Karpas-422 (cell line): Measurements from ENCODE around the gene COG7. TPM values are rescaled to one million over a fixed set of nuclear protein-coding genes. Genes with fewer than 3 reads are reported as not detected.

Source experiments
- DNase-seq: peaks from one replicate; pipeline ENCODE4 v3.0.0-alpha.2; 2015
- H2AFZ ChIP-seq: fragments of 200-600 bp; sonication (generic); 2 replicates; pipeline ENCODE4 v1.6.1; 2014; ENCODE audit warnings: antibody characterized with exemption, low read length, mixed read lengths
- H3K27ac ChIP-seq: fragments of 200-600 bp; sonication (generic); 2 replicates; pipeline ENCODE4 v1.5.1; 2014; ENCODE audit warnings: mild to moderate bottlenecking, low read length, moderate library complexity
- H3K27me3 ChIP-seq: fragments of 200-600 bp; sonication (generic); 2 replicates; pipeline ENCODE4 v1.6.1; 2014; ENCODE audit warnings: low read length, mixed read lengths
- H3K36me3 ChIP-seq: fragments of 200-600 bp; sonication (generic); 2 replicates; pipeline ENCODE4 v1.6.1; 2014; ENCODE audit warnings: low read length, mixed read lengths; ENCODE audit not compliant: insufficient read depth
- H3K4me1 ChIP-seq: fragments of 200-600 bp; sonication (generic); 2 replicates; pipeline ENCODE4 v1.6.1; 2014; ENCODE audit warnings: mild to moderate bottlenecking, low read length, mixed read lengths
- H3K4me2 ChIP-seq: fragments of 200-600 bp; sonication (generic); 2 replicates; pipeline ENCODE4 v1.6.1; 2014; ENCODE audit warnings: low read length, low read depth, mild to moderate bottlenecking; ENCODE audit not compliant: poor library complexity, severe bottlenecking
- H3K4me3 ChIP-seq: fragments of 200-600 bp; sonication (generic); 2 replicates; pipeline ENCODE4 v1.5.1; 2014; ENCODE audit warnings: mild to moderate bottlenecking, antibody characterized with exemption, low read length, mixed read lengths
- H3K79me2 ChIP-seq: fragments of 200-600 bp; sonication (generic); 2 replicates; pipeline ENCODE4 v1.6.1; 2014; ENCODE audit warnings: mild to moderate bottlenecking, low read length, mixed read lengths
- H3K9ac ChIP-seq: fragments of 200-600 bp; sonication (generic); 2 replicates; pipeline ENCODE4 v1.6.0; 2014; ENCODE audit warnings: low read length
- H3K9me2 ChIP-seq: fragments of 200-600 bp; sonication (generic), shearing (Covaris generic); replicated peaks from 2 replicates; pipeline ENCODE4 v1.6.0; 2014; ENCODE audit warnings: mild to moderate bottlenecking, low read length, moderate library complexity; ENCODE audit not compliant: insufficient read depth
- H3K9me3 ChIP-seq: fragments of 300-700, 200-600 bp; sonication (generic); 2 replicates; pipeline ENCODE4 v1.6.1; 2014; ENCODE audit warnings: low read length, mixed read lengths
- H4K20me1 ChIP-seq: fragments of 200-600 bp; sonication (generic); 2 replicates; pipeline ENCODE4 v1.6.1; 2014; ENCODE audit warnings: mild to moderate bottlenecking, antibody characterized with exemption, low read length, low read depth; ENCODE audit not compliant: insufficient read depth
- total RNA-seq: library from RNA; depleted of rRNA; stranded (reverse); fragments of >200 nt; shearing (Covaris generic); gene quantifications from 2 replicates; pipeline ENCODE4 v1.2.3, GENCODE V29; 2014; ENCODE audit warnings: low replicate concordance

The COG7 gene
- total RNA-seq, 1 experiment from 2014 or later = 18.6 TPM

GRCh38 chr16:23496821-23497542, 44.0 kb upstream of the COG7 start:
- Histone ChIP-seq H3K36me3 (peaks cover 55% of the 10 kb centered on the region), H3K27ac (no peak overlapping the region), H2AFZ (no peak overlapping the region), H3K4me3 (no peak overlapping the region), H4K20me1 (peaks cover 61% of the 10 kb centered on the region), H3K79me2 (peaks cover 92% of the 10 kb centered on the region), H3K27me3 (no peaks in the 10 kb centered on the region), H3K9me2 (no peaks in the 10 kb centered on the region), H3K9ac (no peak overlapping the region), H3K9me3 (no peaks in the 10 kb centered on the region), H3K4me2 (no peak overlapping the region), H3K4me1 (peaks cover 27% of the 10 kb centered on the region)
- DNase-seq = no peak

GRCh38 chr16:23495671-23496070, 42.7 kb upstream of the COG7 start:
- peaks cover 88% of the 10 kb centered on the region for H3K79me2 ChIP-seq
- no peaks in the 10 kb centered on the region for H3K9me2 ChIP-seq
- H4K20me1 ChIP-seq = peaks cover 53% of the 10 kb centered on the region
- H3K4me1 ChIP-seq = peaks cover 14% of the 10 kb centered on the region
- no peaks in the 10 kb centered on the region for H3K27me3 ChIP-seq
- H3K27ac ChIP-seq = no peak overlapping the region
- H3K36me3 ChIP-seq = peaks cover 52% of the 10 kb centered on the region
- H3K9me3 ChIP-seq = no peaks in the 10 kb centered on the region
- no peak for DNase-seq
- H3K4me2 ChIP-seq = no peak overlapping the region
- no peak overlapping the region for H2AFZ ChIP-seq
- H3K9ac ChIP-seq = no peak overlapping the region
- no peak overlapping the region for H3K4me3 ChIP-seq

- H4K20me1 ChIP-seq = peaks cover 40% of the 10 kb centered on the region
- no peak overlapping the region for H3K4me3 ChIP-seq
- no peak overlapping the region for H3K4me2 ChIP-seq
- peaks cover 82% of the 10 kb centered on the region for H3K79me2 ChIP-seq
- H3K9me2 ChIP-seq = no peaks in the 10 kb centered on the region
- H2AFZ ChIP-seq = no peak overlapping the region
- H3K36me3 ChIP-seq = peaks cover 57% of the 10 kb centered on the region
- DNase-seq = no peak
- H3K27me3 ChIP-seq = no peaks in the 10 kb centered on the region
- no peak overlapping the region for H3K9ac ChIP-seq
- no peaks in the 10 kb centered on the region for H3K9me3 ChIP-seq
- H3K4me1 ChIP-seq = peaks cover 3% of the 10 kb centered on the region; the same call in 1 of the 2 replicates
- H3K27ac ChIP-seq = no peak overlapping the region
Measured at GRCh38 chr16:23494188-23494587, 41.2 kb upstream of the COG7 start.

GRCh38 chr16:23491490-23492391, 38.8 kb upstream of the COG7 start:
- peaks cover 19% of the 10 kb centered on the region; the same call in 1 of the 2 replicates for H4K20me1 ChIP-seq
- DNase-seq = no peak
- H3K4me2 ChIP-seq = no peak overlapping the region
- no peak overlapping the region for H2AFZ ChIP-seq
- H3K9me2 ChIP-seq = no peaks in the 10 kb centered on the region
- peaks cover 72% of the 10 kb centered on the region for H3K79me2 ChIP-seq
- H3K4me1 ChIP-seq = no peaks in the 10 kb centered on the region
- H3K36me3 ChIP-seq = peaks cover 69% of the 10 kb centered on the region
- H3K27ac ChIP-seq = no peak overlapping the region
- no peak overlapping the region for H3K9ac ChIP-seq
- H3K9me3 ChIP-seq = no peaks in the 10 kb centered on the region
- no peaks in the 10 kb centered on the region for H3K27me3 ChIP-seq
- no peak overlapping the region for H3K4me3 ChIP-seq

GRCh38 chr16:23486480-23486879, 33.5 kb upstream of the COG7 start:
- H3K9me2 ChIP-seq = no peaks in the 10 kb centered on the region

GRCh38 chr16:23485841-23486240, 32.9 kb upstream of the COG7 start:
- peaks cover 47% of the 10 kb centered on the region for H3K79me2 ChIP-seq
- H3K27ac ChIP-seq = no peak overlapping the region
- no peak overlapping the region for H3K9ac ChIP-seq
- H3K4me3 ChIP-seq = no peak overlapping the region
- DNase-seq = no peak
- no peak overlapping the region for H3K4me2 ChIP-seq
- H2AFZ ChIP-seq = no peak overlapping the region
- peaks cover 80% of the 10 kb centered on the region for H3K36me3 ChIP-seq
- H3K27me3 ChIP-seq = no peaks in the 10 kb centered on the region
- H3K9me3 ChIP-seq = no peaks in the 10 kb centered on the region
- no peaks in the 10 kb centered on the region for H3K9me2 ChIP-seq
- H4K20me1 ChIP-seq = peaks cover 18% of the 10 kb centered on the region
- no peaks in the 10 kb centered on the region for H3K4me1 ChIP-seq

More at GRCh38 chr16:23486480-23486879, 33.5 kb upstream of the COG7 start:
- Histone ChIP-seq H3K36me3 (peaks cover 79% of the 10 kb centered on the region), H3K4me3 (no peak overlapping the region), H3K9me3 (no peaks in the 10 kb centered on the region), H3K9ac (no peak overlapping the region), H3K79me2 (peaks cover 51% of the 10 kb centered on the region), H2AFZ (no peak overlapping the region), H3K4me1 (no peaks in the 10 kb centered on the region), H3K4me2 (no peak overlapping the region), H3K27me3 (no peaks in the 10 kb centered on the region), H4K20me1 (peaks cover 20% of the 10 kb centered on the region), H3K27ac (no peak overlapping the region)
- DNase-seq = no peak

- H3K4me2 ChIP-seq = no peak overlapping the region
- no peak overlapping the region for H2AFZ ChIP-seq
- H3K36me3 ChIP-seq = peaks cover 82% of the 10 kb centered on the region
- no peaks in the 10 kb centered on the region for H3K4me1 ChIP-seq
- DNase-seq = no peak
- no peaks in the 10 kb centered on the region for H3K9me2 ChIP-seq
- peaks cover 48% of the 10 kb centered on the region for H3K79me2 ChIP-seq
- H4K20me1 ChIP-seq = peaks cover 18% of the 10 kb centered on the region
- no peak overlapping the region for H3K27ac ChIP-seq
- no peaks in the 10 kb centered on the region for H3K27me3 ChIP-seq
- H3K9ac ChIP-seq = no peak overlapping the region
- H3K9me3 ChIP-seq = no peaks in the 10 kb centered on the region
- H3K4me3 ChIP-seq = no peak overlapping the region
Measured at GRCh38 chr16:23485257-23485614, 32.2 kb upstream of the COG7 start.

- peaks cover 18% of the 10 kb centered on the region for H4K20me1 ChIP-seq
- no peak overlapping the region for H3K9ac ChIP-seq
- no peak for DNase-seq
- H3K4me3 ChIP-seq = no peak overlapping the region
- no peaks in the 10 kb centered on the region for H3K9me3 ChIP-seq
- H3K4me1 ChIP-seq = no peaks in the 10 kb centered on the region
- H3K9me2 ChIP-seq = no peaks in the 10 kb centered on the region
- no peak overlapping the region for H2AFZ ChIP-seq
- H3K36me3 ChIP-seq = peaks cover 82% of the 10 kb centered on the region
- H3K79me2 ChIP-seq = peaks cover 42% of the 10 kb centered on the region
- no peaks in the 10 kb centered on the region for H3K27me3 ChIP-seq
- H3K4me2 ChIP-seq = no peak overlapping the region
- H3K27ac ChIP-seq = no peak overlapping the region
Measured at GRCh38 chr16:23484510-23485256, 31.7 kb upstream of the COG7 start.
